Epithelial cell of esophagus (primary cell): ENCODE measurements around the gene IFITM10.

Experiments used
- DNase-seq: peaks from one replicate; pipeline ENCODE4 v3.0.0; 2010; ENCODE audit warnings: low read depth
- H3K4me3 ChIP-seq: 2 replicates; pipeline ENCODE4 v1.5.1; 2011; ENCODE audit warnings: mild to moderate bottlenecking, low read length, control low read depth
- CTCF ChIP-seq: IDR thresholded peaks from 2 replicates; pipeline ENCODE4 v1.5.1; 2011; ENCODE audit warnings: low read depth, mild to moderate bottlenecking, low read length, control low read depth, inconsistent platforms; ENCODE audit not compliant: insufficient read depth; ENCODE audit errors: missing control alignments

The IFITM10 gene

GRCh38 chr11:1786466-1786865 is 36.1 kb upstream of the IFITM10 start:
- no peak for DNase-seq
- no peak for TF ChIP-seq CTCF
- H3K4me3 ChIP-seq, result no peak overlapping the region

- TF ChIP-seq CTCF, result no peak
- no peak overlapping the region for H3K4me3 ChIP-seq
- no peak for DNase-seq
These were observed 35.5 kb upstream of the IFITM10 start for GRCh38 chr11:1785749-1786413.

- TF ChIP-seq CTCF, result no peak
- H3K4me3 ChIP-seq, result no peak overlapping the region
- DNase-seq, result no peak
These were observed 34.6 kb upstream of the IFITM10 start for GRCh38 chr11:1784761-1785650.

GRCh38 chr11:1783725-1784529 is 33.5 kb upstream of the IFITM10 start:
- no peak for TF ChIP-seq CTCF

GRCh38 chr11:1782831-1783724 is 32.7 kb upstream of the IFITM10 start:
- no peak overlapping the region for H3K4me3 ChIP-seq
- DNase-seq, result no peak
- no peak for TF ChIP-seq CTCF

More at GRCh38 chr11:1783725-1784529, 33.5 kb upstream of the IFITM10 start:
- no peak for DNase-seq
- no peak overlapping the region for H3K4me3 ChIP-seq

GRCh38 chr11:1782031-1782590 is 31.7 kb upstream of the IFITM10 start:
- DNase-seq, result no peak
- H3K4me3 ChIP-seq, result no peak overlapping the region

More at GRCh38 chr11:1782031-1782590, 31.7 kb upstream of the IFITM10 start:
- no peak for TF ChIP-seq CTCF
